GM12892 (cell line): ENCODE results near the gene GNB1L.
A peak's percentile ranks its signal among the peaks of the same experiment; 100 is the strongest.

Source experiments
- DNase-seq: peaks from one replicate; pipeline ENCODE4 v3.0.0; 2011; ENCODE audit not compliant: insufficient read length
- FAIRE-seq: peaks from 2 replicates; lab custom pipeline; 2011; peaks lifted over from hg19 to GRCh38; lab: Jason Lieb, UNC
- POLR2A ChIP-seq: IDR thresholded peaks from 2 replicates; pipeline ENCODE4 v1.6.1; 2011; ENCODE audit warnings: low read depth, low read length, control low read depth
- POLR2AphosphoS5 ChIP-seq: IDR thresholded peaks from 2 replicates; pipeline ENCODE4 v1.6.1; 2011; ENCODE audit warnings: low read depth, low read length, control low read depth
- TAF1 ChIP-seq: IDR thresholded peaks from 2 replicates; pipeline ENCODE4 v1.6.1; 2011; ENCODE audit warnings: low read depth, mild to moderate bottlenecking, control low read depth, low read length, borderline replicate concordance

GNB1L gene

DNA sequence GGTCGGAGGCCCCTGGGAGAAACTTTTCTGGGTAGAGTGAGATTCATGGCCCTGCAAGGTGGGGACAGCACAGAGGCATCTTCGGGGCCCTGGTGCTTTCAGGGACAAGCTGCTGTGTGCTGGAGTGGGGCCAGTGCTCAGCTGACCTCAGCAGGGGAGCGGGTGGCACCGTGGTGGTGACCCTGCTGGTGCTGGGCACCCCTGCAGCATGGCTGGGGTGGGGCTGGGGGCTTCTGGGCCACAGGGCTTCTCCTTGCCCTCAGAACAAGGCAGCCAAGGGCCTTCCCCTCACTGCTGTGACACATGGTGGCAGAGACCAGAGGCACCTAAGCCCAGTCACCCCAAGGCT, 24.9 kb upstream of the GNB1L start:
- TF ChIP-seq POLR2A = no peak
- TF ChIP-seq TAF1 = no peak
- TF ChIP-seq POLR2AphosphoS5 = no peak
- FAIRE-seq = no peak
- no peak for DNase-seq

DNA sequence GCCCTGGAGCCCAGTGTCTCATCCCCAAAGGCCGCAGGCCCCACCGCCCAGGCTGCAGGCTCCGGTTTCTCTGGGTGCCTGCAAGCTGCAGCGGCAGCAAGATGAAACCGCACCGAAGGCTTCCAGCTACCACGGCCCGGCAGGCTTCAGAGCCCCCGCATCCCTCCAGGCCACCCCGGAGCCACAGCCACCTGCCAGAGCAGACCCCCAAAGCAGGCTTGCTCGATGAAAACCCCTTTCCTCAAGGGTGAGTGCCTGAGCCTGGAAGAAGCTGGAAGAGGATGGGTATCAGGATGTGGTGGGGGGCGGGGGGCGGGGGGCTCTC, 24.5 kb upstream of the GNB1L start:
- FAIRE-seq (no peak), DNase-seq (no peak)
- TF ChIP-seq TAF1 (no peak), POLR2AphosphoS5 (no peak), POLR2A (no peak)

DNA sequence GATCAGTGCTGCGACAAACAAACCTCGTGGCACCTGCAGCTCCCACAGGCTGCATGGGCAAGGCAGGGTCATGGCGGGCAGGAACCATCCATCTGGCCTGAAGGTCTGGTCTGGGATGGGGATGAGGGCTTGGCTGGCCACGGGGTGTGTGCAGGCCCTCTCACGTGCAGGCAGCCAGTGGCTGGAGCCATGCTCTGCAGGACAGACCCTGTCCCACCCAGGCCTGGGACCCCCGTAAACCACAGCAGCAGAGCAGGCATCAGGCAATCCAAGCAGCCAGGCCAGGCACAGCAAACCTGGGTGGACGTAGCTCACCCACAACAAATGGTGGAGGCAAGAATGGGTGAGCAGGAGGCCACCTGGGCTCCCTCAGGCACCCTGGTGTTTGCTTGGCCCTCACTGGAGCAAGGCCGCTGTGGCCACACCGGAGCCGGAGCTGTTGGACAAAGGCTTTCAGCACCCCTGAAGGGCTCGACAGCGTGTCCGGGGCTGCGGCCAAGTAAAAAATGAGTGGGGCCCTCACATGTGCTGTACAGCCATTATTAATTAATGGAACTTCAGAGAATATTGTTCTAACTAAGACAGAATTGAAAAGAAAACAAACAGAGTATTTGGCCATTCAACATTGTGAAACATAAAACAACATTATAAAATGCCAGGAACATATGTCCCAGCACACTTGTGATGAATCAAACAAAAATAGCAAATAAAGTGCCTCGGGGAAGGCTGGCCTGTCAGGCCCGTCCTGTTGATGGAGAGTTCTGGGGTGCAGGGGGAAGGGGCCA, 24.0 kb upstream of the GNB1L start:
- DNase-seq = no peak
- no peak for TF ChIP-seq POLR2A
- TF ChIP-seq TAF1 = no peak
- TF ChIP-seq POLR2AphosphoS5 = no peak
- no peak for FAIRE-seq

DNA sequence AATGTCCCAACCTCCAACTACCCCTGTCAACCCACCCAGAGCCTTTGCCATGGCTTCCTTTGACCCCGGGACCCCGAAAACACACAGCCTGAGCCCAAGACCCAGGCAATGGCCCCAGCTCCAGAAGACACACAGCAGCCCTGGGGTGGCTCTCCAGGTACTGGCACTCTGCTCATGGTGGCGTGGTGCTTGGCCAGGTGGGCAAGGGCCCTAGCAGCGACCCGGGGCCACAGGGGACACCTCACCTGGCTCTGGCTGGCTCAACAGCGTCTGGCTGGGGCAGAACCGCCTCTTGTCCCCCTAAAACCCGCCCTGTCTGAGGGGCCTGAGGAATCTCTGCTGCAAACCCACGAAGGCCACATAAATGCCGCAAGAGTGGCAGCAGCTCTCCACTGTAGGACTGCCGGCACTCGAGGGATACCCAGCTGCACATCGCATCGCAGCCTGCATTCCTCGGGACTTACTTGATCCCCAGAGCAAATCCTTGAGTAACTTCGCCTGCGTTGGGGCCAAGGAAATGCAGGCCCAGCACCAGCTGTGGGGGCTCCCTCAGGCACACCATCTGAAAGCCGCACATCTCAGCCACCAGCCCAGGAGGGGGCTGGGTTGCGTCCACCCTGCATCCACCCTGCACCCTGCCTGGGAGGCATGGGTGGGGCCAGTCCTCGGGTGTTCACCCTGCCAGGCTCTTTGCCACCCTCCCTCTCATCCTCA, 23.1 kb upstream of the GNB1L start:
- TF ChIP-seq POLR2AphosphoS5 (no peak), POLR2A (no peak), TAF1 (no peak)
- no peak for FAIRE-seq
- no peak for DNase-seq

DNA sequence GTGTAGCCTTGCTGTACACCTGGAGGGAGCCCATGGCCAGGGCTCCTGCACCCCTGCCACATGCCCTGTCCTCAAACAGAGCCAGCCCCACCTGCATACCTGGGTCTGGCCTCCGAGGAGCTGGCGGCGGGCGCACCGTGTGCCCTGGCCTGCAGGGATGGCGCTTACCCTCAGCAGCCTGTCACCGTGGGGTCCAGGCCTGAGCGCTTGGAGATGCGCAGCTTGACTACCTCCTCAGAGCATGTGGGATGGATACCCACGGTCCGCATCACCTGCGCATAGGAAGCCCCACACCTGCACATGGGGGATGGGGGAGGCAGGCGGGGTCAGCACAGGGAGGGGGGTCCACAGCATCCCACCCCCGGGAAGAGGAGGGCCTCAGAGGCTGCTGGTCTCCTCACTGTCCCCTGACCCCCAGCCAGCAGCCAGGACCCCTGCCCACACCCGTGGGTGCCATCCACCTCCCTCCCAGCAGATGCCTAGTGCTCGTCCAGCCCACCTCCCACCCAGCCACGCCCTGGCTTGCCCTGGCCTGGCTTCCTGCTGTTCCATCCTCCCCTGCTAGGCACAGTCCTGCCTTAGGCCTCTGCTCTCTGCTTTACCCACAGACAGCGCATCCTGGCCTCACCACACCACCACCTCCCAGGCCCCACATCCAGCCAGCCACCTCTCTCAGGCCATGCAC, 22.4 kb upstream of the GNB1L start:
- TF ChIP-seq TAF1 (no peak), POLR2A (no peak), POLR2AphosphoS5 (no peak)
- FAIRE-seq (no peak), DNase-seq (no peak)

DNA sequence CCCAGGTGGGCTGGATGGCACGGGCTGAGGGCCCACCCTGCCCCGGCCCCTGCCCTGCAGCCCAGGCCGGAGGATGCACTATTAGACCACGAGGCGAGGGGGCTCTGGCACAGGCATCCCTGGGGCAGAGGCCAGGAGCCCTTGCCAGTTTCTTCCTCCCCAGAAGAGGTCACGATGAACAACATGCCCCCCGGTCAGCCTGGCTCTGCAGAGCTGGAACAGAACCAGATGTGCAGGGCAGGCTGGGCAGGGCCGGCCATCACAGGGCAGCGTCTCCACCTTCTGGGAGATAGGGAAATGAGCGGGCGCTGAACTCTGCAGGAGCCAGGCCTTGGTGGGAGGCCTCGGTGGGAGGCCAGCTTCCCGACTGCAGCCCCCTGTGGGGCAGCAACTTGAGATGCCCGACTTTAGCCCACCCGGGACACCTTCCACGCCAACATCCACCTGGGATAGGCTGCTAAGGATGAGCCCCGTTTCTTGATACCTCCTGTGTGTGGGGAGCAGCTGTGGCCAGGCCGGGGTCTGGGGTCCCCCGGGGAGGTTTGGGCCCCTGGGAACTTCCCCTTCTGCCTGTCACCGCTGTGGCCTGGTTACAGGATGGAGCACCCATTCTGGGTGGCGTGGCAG, 21.8 kb upstream of the GNB1L start:
- no peak for DNase-seq
- no peak for FAIRE-seq
- TF ChIP-seq POLR2AphosphoS5 = no peak
- no peak for TF ChIP-seq TAF1
- no peak for TF ChIP-seq POLR2A

DNA sequence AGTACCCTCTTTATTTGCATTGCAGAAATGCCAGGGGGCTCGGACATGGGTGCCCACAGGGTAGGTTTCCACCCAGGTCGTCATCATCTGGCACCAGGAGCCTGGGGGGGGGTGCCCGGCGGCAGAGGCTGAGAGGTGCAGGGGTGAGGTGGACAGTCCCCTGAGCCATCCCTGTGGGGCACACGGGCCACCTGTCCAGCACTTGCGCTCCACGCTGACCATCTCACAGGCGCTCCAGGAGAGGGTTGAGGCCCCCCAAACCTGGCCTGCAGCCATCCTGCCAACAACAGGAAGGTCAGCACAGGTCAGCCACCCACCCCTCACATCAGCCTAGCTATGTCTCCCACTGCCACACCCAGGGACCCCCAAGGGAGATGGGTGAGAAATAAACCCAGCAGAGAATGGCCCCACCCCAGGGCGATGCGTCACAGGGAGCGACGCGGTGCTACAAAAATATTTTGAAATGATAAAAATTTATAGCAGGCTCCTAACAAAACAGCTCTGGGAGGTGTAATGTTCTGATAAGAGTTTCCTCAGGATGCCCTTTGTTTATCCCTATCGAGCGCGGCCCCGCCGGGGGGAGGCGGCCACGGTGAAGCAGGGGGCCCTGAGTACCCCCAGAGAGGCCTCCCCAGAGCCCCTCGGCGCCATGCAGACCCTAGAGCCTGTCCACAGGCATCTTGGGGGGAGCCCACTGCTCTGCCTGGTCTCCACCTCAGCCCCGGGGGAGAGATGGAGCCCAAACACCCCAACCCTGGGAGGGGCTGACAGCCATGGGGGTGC, 21.0 kb upstream of the GNB1L start:
- TF ChIP-seq TAF1 = no peak
- no peak for TF ChIP-seq POLR2AphosphoS5
- no peak for TF ChIP-seq POLR2A
- no peak for FAIRE-seq
- no peak for DNase-seq

DNA sequence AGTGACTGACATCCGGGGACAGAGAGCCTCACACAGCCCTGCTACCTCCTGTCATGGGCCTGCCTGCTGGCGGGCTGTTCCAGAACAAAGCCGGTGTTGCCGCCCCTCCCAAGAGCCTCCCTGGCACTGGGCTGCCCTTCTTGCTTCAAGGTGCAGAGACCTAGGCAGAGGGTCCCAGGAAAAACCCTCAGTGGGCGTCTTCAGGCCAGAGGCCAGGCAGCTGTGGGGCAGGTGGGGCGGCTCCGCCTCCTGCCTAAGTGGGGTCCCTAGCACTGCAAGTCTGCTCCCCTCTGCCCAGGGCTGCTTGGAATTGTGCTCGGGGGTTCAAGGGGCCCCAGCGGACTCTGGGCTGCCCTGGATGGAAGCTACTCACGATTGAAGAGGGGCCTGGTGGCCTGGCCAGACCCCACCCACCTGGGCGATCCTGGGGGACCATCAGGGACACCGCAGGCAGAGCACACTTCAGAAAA, 20.4 kb upstream of the GNB1L start:
- TF ChIP-seq TAF1 (no peak), POLR2A (no peak), POLR2AphosphoS5 (no peak)
- FAIRE-seq (no peak), DNase-seq (no peak)

DNA sequence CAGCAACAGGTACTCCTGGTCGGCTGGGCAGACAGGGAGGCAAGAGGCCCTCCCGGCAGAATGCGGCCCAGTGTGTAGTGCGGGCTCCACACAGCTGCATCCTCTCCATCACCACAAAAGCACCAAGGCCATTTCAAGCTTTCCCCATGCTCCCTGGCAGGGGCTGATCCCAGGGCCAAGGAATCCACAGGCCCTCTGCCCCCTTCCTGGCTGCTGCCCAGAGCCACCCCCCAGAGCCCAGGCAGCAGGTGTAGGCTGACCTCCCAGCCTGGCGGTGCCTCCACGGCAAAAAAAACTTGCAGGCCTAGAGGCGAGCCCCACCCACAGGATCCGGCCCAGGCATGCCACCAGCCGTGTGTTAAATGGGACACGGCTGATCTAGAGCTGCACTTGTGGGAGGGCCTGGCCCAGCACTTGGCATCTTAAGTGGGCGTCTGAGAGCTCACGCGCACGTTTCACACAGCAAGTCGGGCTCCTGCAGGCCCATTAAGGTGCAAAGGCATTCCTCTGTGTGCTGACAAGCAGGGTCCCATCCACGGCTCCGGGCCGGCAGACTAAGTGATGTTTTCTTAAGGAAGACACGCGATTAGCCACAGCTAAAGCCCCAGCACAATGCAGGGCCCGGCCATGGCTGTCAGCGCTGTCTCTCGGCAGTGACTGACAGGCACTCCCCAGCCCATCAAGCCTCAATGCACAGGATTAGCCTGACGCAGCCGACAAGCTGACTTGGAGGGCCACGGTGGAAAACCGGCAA, 19.8 kb upstream of the GNB1L start:
- DNase-seq (peak; percentile 15), FAIRE-seq (no peak)
- TF ChIP-seq POLR2A (no peak), POLR2AphosphoS5 (no peak), TAF1 (no peak)

DNA sequence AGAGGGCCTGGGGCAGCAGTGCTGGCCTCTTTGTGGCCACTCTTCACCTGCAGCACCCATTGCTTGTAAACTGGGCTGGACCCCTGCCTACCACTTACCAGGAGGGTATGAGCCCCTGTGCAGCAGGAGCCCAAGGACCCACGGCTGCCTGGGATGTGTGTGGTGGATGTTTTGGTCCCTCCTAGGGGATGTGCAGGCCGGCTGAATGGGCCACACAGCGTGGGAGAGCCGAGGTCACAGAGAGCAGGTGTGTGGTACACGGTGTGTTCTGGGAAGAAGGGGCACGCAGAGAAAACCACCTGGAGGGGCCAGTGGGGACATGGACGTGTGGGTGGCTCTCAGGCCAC, 19.3 kb upstream of the GNB1L start:
- FAIRE-seq (no peak), DNase-seq (peak; percentile 13)
- TF ChIP-seq TAF1 = no peak
- no peak for TF ChIP-seq POLR2A
- TF ChIP-seq POLR2AphosphoS5 = no peak
